Esophagus muscularis mucosa (tissue), 4 donors: ENCODE results near the gene ATP5IF1. TPM values are rescaled to one million over a fixed set of nuclear protein-coding genes. Genes with fewer than 3 reads are reported as not detected.
A peak's percentile ranks its signal among the peaks of the same experiment; 100 is the strongest.

Source experiments
- DNase-seq: peaks from one replicate; pipeline ENCODE4 v3.0.0-alpha.2; 2017; ENCODE audit errors: extremely low spot score
- H3K27ac ChIP-seq, 4 donors: fragments of 200-600 bp; sonication (generic); replicated peaks in 1 of 4; 1 replicate in 3 of 4; 2 replicates in 1 of 4; pipeline ENCODE4 v1.5.1; 2016 to 2019; ENCODE audit warnings: mild to moderate bottlenecking in 1 of 4
- H3K27me3 ChIP-seq, 4 donors: fragments of 200-600 bp; sonication (generic); one replicate each; pipeline versions ENCODE4 v1.5.1 to v1.6.0; 2016 to 2019
- H3K36me3 ChIP-seq, 4 donors: fragments of 200-600 bp; sonication (generic); one replicate each; pipeline ENCODE4 v1.5.1; 2016 to 2019
- H3K4me1 ChIP-seq, 4 donors: fragments of 200-600 bp; sonication (generic); one replicate each; pipeline ENCODE4 v1.5.1; 2016 to 2019
- H3K4me3 ChIP-seq, 4 donors: fragments of 200-600 bp; sonication (generic); 1 replicate in 2 of 4; 2 replicates in 2 of 4; pipeline ENCODE4 v1.5.1; 2016 to 2019; ENCODE audit warnings: mild to moderate bottlenecking in 4 of 4, moderate library complexity in 1 of 4
- H3K9me3 ChIP-seq, 4 donors: fragments of 200-600 bp; sonication (generic); 1 replicate in 3 of 4; 2 replicates in 1 of 4; pipeline ENCODE4 v1.5.1; 2016 to 2019
- CTCF ChIP-seq, 3 experiments: fragments of 200-600 bp in 2 of 3; fragments of 450-650 bp in 1 of 3; sonication (generic) in 2 of 3; IDR thresholded peaks; one replicate each; pipeline ENCODE4 v1.5.1; 2017 to 2019; ENCODE audit warnings: antibody characterized with exemption in 3 of 3, mild to moderate bottlenecking in 2 of 3, moderate library complexity in 1 of 3
- EP300 ChIP-seq: sonication (generic); formaldehyde crosslinking; IDR thresholded peaks from one replicate; pipeline ENCODE4 v1.6.1; 2017; ENCODE audit warnings: antibody characterized with exemption
- POLR2A ChIP-seq: fragments of 450-650 bp; IDR thresholded peaks from one replicate; pipeline ENCODE4 v1.6.1; 2017; ENCODE audit warnings: antibody characterized with exemption, moderate library complexity, mild to moderate bottlenecking, low read depth
- POLR2AphosphoS5 ChIP-seq, 2 donors: sonication (generic); formaldehyde crosslinking; IDR thresholded peaks; one replicate each; pipeline ENCODE4 v1.6.1; 2017; ENCODE audit warnings: antibody characterized with exemption in 2 of 2
- WGBS: methylation state at CpG from one replicate; pipeline ENCODE4 v1.1.5; 2018; 5-methylcytosine and 5-hydroxymethylcytosine counted together
- intact Hi-C: fragments of 100-400 bp; cut with DNase I; formaldehyde crosslinking; loops from one replicate; pipeline ENCODE4 v1.15.1; 2023
- total RNA-seq, 4 donors: library from RNA; depleted of rRNA; stranded (reverse); fragments of >200 nt; gene quantifications; one replicate each; pipeline versions ENCODE4 v1.1.0 to v1.2.1, GENCODE V29; 2016

Gene ATP5IF1
- total RNA-seq, 4 donors from 2014 or later, result 125 to 174 (median 126) TPM

- Histone ChIP-seq H3K9me3 (no peaks in the 10 kb centered on the region), H3K27me3 (no peaks in the 10 kb centered on the region), H3K4me1 (peaks cover 11 to 20% (median 14%) of the 10 kb centered on the region in 4 donors), H3K27ac (no peak overlapping the region), H3K4me3 (no peak overlapping the region), H3K36me3 (peaks cover 0 to 10% (median 0%) of the 10 kb centered on the region in 4 donors)
- DNase-seq, result no peak
- TF ChIP-seq EP300 (no peak), CTCF (IDR thresholded peaks at IDR 0.05) (no peak)
- 98% methylated on average over 10 of the region's 10 CpGs for WGBS
- intact Hi-C loops, result no loop called here
These were observed 5.8 kb downstream of the ATP5IF1 start for GRCh38 chr1:28241638-28242241.

- WGBS, result 74% methylated on average over 2 of the region's 2 CpGs
- TF ChIP-seq POLR2AphosphoS5 (IDR thresholded peaks at IDR 0.05) (no peak), EP300 (no peak), CTCF (IDR thresholded peaks at IDR 0.05) (no peak), POLR2A (no peak)
- intact Hi-C loops, result no loop called here
These were observed 7.9 kb downstream of the ATP5IF1 start for GRCh38 chr1:28243685-28244311.

GRCh38 chr1:28244549-28245251 lies 8.8 kb downstream of the ATP5IF1 start:
- H3K27ac ChIP-seq, result no peak overlapping the region
- intact Hi-C loops, result loop anchor here (5.0 kb wide), 1 partner anchor 83 kb away; the partner anchor contains the start of gene MED18

More at GRCh38 chr1:28243685-28244311, 7.9 kb downstream of the ATP5IF1 start:
- no peaks in the 10 kb centered on the region for H3K9me3 ChIP-seq
- H3K4me3 ChIP-seq, result no peak overlapping the region
- H3K27me3 ChIP-seq, result no peaks in the 10 kb centered on the region
- peaks cover 15 to 24% (median 19%) of the 10 kb centered on the region in 4 donors for H3K4me1 ChIP-seq
- no peak overlapping the region for H3K27ac ChIP-seq
- no peak for DNase-seq
- no peaks in the 10 kb centered on the region for H3K36me3 ChIP-seq

GRCh38 chr1:28246427-28246832 lies 10.5 kb downstream of the ATP5IF1 start:
- Histone ChIP-seq H3K9me3 (no peaks in the 10 kb centered on the region), H3K27me3 (no peaks in the 10 kb centered on the region), H3K27ac (peak overlapping the region; percentile 83 to 91 (median 86)), H3K4me3 (peak overlapping the region; percentile 54 to 78 (median 64)), H3K4me1 (peaks cover 22 to 36% (median 29%) of the 10 kb centered on the region in 4 donors), H3K36me3 (no peaks in the 10 kb centered on the region)
- intact Hi-C loops, result loop anchor here (2.0 to 5.0 kb wide), 2 partner anchors 14 to 81 kb away; partner anchors contain the start of gene MED18
- no peak for DNase-seq
- 42% methylated on average over 11 of the region's 11 CpGs for WGBS
- TF ChIP-seq POLR2AphosphoS5 (IDR thresholded peaks at IDR 0.05) (no peak), CTCF (IDR thresholded peaks at IDR 0.05) (no peak), EP300 (no peak), POLR2A (no peak)

More at GRCh38 chr1:28244549-28245251, 8.8 kb downstream of the ATP5IF1 start:
- 89% methylated on average over 13 of the region's 13 CpGs for WGBS
- TF ChIP-seq POLR2A, result no peak
- no peak for TF ChIP-seq EP300
- no peak for TF ChIP-seq POLR2AphosphoS5 (IDR thresholded peaks at IDR 0.05)
- no peak for TF ChIP-seq CTCF (IDR thresholded peaks at IDR 0.05)
- H3K27me3 ChIP-seq, result no peaks in the 10 kb centered on the region
- DNase-seq, result no peak
- no peaks in the 10 kb centered on the region for H3K9me3 ChIP-seq
- no peaks in the 10 kb centered on the region for H3K36me3 ChIP-seq
- H3K4me3 ChIP-seq, result no peak overlapping the region
- peaks cover 22 to 33% (median 27%) of the 10 kb centered on the region in 4 donors for H3K4me1 ChIP-seq
